ENCODE measurements around the gene ARL3. TPM values are rescaled to one million over a fixed set of nuclear protein-coding genes. Genes with fewer than 3 reads are reported as not detected.

The ARL3 gene
- total RNA-seq, 1 experiment from 2014 or later: 16.5 TPM

DNA sequence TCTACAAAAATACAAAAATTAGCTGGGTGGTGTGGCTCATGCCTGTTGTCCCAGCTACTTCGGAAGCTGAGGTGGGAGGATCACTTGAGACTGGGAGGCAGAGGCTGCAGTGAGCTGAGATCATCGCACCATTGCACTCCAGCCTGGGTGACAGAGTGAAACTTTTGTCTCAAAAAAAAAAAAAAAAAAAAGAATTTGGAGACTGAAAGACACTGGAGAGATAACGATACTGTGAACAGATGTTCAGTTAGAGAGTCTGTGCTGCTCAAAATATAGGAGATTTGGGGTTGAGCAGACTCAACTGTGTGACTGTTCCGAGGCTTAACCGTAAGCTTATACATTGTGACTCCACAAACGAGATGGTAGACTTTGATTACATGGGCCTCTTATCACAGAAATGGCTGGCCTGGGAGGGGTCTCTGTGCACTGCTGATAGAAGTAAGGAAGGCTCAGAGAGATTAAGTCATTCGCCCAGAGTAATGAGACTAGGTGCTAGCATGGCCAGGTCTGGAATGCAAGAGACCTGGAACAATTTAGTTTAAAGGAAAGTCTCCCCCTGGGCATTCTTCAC is 48.9 kb upstream of the ARL3 start:
- Mint-ChIP-seq H3K4me1 (peaks cover 7% of the 10 kb centered on the region in 2 experiments; a peak in 3 of 4 replicates), H3K36me3 (ENCODE audit: insufficient read depth in 1 of 3, low read depth in 3 of 3) (peaks cover 0 to 5% (median 0%) of the 10 kb centered on the region in 3 experiments; a peak in 1 of 7 replicates), H3K9me3 (no peaks in the 10 kb centered on the region), H3K27me3 (ENCODE audit: low read depth) (no peaks in the 10 kb centered on the region), H3K27ac (no peak overlapping the region), H3K4me3 (no peak overlapping the region)
- H3K4ac ChIP-seq (ENCODE audit: low read depth, low read length): no peak overlapping the region
- no peak overlapping the region for H2BK5ac ChIP-seq (ENCODE audit: insufficient read length, low read length)
- no peak overlapping the region for H3K27ac ChIP-seq (ENCODE audit: insufficient read length, low read depth, low read length)
- H2AFZ ChIP-seq (ENCODE audit: low read length): no peak overlapping the region
- no peak overlapping the region for H3T11ph ChIP-seq (ENCODE audit: low read length)
- H3K23ac ChIP-seq (ENCODE audit: insufficient read length, low read depth, low read length): no peak overlapping the region
- H3K56ac ChIP-seq (ENCODE audit: insufficient read length, low read depth, low read length): no peak overlapping the region
- peaks cover 2% of the 10 kb centered on the region; the same call in 1 of the 2 replicates for H3K79me2 ChIP-seq (ENCODE audit: insufficient read depth, low read length)
- H2BK12ac ChIP-seq (ENCODE audit: insufficient read length, low read depth, low read length): no peak overlapping the region
- H4K5ac ChIP-seq (ENCODE audit: insufficient read length, low read depth, low read length): no peak overlapping the region
- H3K79me1 ChIP-seq (ENCODE audit: insufficient read depth, low read depth, low read length, poor library complexity, severe bottlenecking): no peaks in the 10 kb centered on the region
- H3K23me2 ChIP-seq (ENCODE audit: insufficient read length, low read depth, low read length, poor library complexity, severe bottlenecking): no peaks in the 10 kb centered on the region
- no peaks in the 10 kb centered on the region for H3K27me3 ChIP-seq (ENCODE audit: insufficient read depth, low read length)
- H4K20me1 ChIP-seq (ENCODE audit: control insufficient read depth, insufficient read depth, insufficient read length): no peaks in the 10 kb centered on the region
- H4K8ac ChIP-seq (replicated peaks; ENCODE audit: insufficient read length, low read depth, low read length): no peak overlapping the region
- no peak overlapping the region for H3K18ac ChIP-seq (ENCODE audit: insufficient read length, low read depth, low read length)
- H2BK15ac ChIP-seq (ENCODE audit: low read depth, low read length): no peak overlapping the region
- no peak for DNase-seq
- no peaks in the 10 kb centered on the region for H3K9me3 ChIP-seq (ENCODE audit: control insufficient read depth, low read depth, low read length)
- H3K4me1 ChIP-seq (ENCODE audit: insufficient read depth, low read length): no peaks in the 10 kb centered on the region
- no peak overlapping the region for H2AK5ac ChIP-seq (ENCODE audit: insufficient read length, low read length)
- H3K4me2 ChIP-seq (ENCODE audit: insufficient read depth, insufficient read length, low read length): no peak overlapping the region
- H2BK20ac ChIP-seq (ENCODE audit: low read depth, low read length, poor library complexity, severe bottlenecking): no peak overlapping the region
- WGBS (ENCODE audit: extremely low coverage, insufficient read length, low lambda C conversion rate): no CpG with 5 or more reads among the region's 7 CpGs
- no peak overlapping the region for H2BK120ac ChIP-seq (ENCODE audit: low read depth, low read length, poor library complexity, severe bottlenecking)
- no peak overlapping the region for H3K14ac ChIP-seq (ENCODE audit: insufficient read depth, low read length)
- no peak overlapping the region for H4K91ac ChIP-seq (ENCODE audit: insufficient read length, low read depth, low read length)
- TF ChIP-seq, protein P1, sequence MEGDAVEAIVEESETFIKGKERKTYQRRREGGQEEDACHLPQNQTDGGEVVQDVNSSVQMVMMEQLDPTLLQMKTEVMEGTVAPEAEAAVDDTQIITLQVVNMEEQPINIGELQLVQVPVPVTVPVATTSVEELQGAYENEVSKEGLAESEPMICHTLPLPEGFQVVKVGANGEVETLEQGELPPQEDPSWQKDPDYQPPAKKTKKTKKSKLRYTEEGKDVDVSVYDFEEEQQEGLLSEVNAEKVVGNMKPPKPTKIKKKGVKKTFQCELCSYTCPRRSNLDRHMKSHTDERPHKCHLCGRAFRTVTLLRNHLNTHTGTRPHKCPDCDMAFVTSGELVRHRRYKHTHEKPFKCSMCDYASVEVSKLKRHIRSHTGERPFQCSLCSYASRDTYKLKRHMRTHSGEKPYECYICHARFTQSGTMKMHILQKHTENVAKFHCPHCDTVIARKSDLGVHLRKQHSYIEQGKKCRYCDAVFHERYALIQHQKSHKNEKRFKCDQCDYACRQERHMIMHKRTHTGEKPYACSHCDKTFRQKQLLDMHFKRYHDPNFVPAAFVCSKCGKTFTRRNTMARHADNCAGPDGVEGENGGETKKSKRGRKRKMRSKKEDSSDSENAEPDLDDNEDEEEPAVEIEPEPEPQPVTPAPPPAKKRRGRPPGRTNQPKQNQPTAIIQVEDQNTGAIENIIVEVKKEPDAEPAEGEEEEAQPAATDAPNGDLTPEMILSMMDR (conservative IDR thresholded peaks at IDR 0.05): no peak
- no peak overlapping the region for H3K9ac ChIP-seq (ENCODE audit: extremely low read depth, insufficient read length, low read length)
